HG03571 (cell line): Measurements from ENCODE around the gene ACTR5.
A peak's percentile ranks its signal among the peaks of the same experiment; 100 is the strongest.

Source experiments
- ATAC-seq: cut with Tn5 transposase; IDR thresholded peaks from one replicate; pipeline ENCODE4 v1.9.1; 2021; ENCODE audit not compliant: unreplicated experiment

ACTR5 gene

DNA sequence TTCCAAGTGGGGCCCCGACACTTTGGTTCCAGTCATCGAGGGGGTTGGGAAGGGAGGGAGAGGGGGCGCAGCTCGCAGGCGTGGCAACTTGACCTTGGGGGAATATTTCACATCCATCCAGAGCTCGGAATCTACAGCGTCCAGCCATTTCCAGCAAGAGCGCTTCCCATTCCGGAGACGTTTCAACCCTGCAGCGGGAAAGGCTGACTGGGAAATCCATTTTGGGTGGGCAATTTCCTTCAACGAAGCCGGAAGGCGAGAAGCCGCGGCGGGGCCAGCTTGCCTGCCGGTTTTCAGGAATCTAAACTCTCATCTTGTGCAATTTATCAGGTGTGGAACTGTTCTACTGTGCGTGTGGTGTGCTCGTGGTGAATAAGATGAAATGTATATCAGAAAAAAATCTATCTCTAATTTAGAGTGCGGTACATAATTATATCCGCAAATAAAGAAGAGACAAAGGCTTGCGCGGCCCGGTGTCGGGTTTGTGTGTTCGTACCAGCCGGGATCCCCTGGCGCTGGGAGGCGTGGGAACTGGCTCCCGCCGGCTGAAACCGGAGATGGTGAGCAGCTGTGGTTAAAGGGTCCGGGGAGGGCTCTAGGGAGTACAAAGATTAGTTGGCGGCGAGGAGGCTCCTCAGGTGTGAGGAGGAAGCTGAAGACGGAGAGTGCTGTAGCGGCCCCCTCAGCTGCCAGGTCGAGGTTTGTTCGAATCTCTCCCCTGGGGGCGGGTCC lies 19.2 kb upstream of the ACTR5 start:
- no peak for ATAC-seq

DNA sequence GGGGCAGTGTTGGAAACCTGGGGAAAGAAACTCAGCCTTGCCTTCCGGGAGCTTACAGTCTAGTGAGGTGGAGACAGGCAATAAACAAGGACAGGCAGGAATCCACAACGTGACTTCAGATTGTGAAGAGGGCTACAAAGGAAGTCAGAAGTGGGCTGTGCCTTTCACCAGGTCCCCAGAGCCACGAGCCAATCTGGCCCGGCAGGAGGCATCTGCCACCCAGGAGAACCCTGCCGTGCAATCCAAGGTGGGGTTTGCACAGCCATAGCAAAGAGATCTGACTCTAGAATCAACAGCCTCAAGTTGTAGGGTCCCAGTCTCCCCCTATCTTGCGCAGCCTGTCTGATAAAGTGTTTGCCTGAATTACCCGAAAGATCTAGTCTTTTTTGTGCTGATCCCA lies 18.5 kb upstream of the ACTR5 start:
- ATAC-seq, result no peak

GRCh38 chr20:38730167-38730988 lies 17.9 kb upstream of the ACTR5 start:
- ATAC-seq, result no peak

DNA sequence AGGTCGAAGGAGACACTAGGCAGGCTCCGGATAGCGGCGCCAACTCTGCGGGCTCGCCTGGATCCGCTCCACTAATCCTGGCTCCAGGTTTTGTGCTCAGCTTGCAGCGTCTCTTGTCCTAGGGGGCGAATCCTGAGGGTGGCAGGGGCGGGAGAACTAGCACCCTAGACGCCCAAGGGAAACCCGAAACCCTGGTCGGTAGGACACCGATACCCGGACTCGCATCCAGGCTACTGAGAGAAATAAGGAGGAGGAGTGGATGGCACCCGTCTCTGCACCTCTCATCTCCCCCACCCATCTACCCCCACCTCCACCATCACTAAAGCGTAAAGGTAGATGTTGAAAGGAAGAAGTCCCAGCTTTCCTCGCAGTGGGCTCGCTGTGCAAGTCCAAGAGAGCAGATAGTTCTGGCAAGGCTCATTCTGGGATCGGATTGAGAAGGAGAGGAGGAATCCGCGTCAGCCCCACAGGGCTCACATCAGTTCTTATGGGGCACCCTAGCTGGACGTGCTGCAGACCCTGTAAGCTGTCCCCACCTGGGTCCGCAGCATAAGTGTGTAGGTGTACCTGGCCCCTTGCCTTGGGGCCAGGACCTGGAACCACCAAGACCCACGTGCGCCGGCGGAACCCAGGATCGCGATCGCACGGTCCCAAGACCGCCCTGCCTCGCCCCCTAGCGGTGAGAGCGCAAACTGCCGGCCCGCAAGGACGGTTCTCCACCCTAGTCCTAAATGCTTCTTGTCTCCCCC lies 17.1 kb upstream of the ACTR5 start:
- no peak for ATAC-seq

DNA sequence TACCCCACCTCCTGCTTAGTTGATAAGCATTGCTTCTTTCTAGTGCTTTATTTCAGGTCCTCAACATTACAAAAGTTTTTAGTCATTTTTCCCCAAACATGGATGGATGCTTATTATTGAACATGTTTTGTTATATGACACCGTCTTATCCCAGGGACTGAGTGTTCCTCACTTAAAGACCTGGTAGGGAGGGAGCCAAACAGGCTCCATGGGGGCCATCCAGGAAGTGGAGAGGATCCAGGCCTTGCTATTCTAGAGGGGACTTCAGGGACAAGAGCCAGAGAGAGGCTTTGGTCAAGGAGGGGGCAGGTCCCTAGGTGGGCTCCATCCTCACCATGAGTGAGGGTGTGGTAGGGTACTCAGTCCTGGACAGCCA lies 16.5 kb upstream of the ACTR5 start:
- no peak for ATAC-seq

- no peak for ATAC-seq
Observed at GRCh38 chr20:38732981-38733380, 15.3 kb upstream of the ACTR5 start.

GRCh38 chr20:38735172-38735571 lies 13.1 kb upstream of the ACTR5 start:
- no peak for ATAC-seq

- no peak for ATAC-seq
Observed at GRCh38 chr20:38737887-38738286, 10.4 kb upstream of the ACTR5 start.

- no peak for ATAC-seq
Observed at GRCh38 chr20:38745757-38746156, 2.5 kb upstream of the ACTR5 start.

- no peak for ATAC-seq
Observed at GRCh38 chr20:38747495-38748096, 664 bp upstream of the ACTR5 start.

DNA sequence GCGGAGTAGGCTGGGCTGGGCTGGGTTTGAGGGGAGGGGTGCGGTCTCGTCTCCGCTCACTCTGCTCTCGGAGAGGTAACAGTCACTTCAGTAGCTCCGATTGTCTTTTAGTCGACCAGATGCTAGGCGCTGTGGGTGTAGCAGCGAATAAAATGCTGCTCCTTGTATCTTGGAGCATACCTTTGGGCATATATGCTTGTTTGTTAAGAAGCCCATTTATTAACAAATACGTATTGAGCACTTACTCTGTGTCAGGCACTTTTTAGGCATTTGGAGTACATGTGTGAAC lies 545 bp downstream of the ACTR5 start:
- ATAC-seq, result peak; percentile 28

- ATAC-seq, result no peak
Observed at GRCh38 chr20:38751360-38751976, 3.2 kb downstream of the ACTR5 start.

DNA sequence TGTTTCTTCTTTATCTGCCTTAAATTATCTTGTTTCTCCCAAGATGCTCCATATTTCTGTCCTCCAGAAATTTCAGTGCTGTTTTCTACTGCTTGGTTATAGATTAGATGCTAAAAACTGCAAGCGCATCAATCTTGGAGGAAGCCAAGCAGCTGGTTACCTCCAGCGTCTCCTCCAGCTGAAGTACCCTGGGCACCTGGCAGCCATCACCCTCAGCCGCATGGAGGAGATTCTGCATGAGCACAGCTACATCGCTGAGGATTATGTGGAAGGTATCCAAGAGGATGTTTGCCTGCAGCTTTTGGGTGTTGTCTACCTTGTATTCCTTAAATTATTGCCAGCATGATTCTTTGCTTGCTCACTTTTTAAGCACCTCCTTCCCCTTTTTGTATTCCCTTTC lies 3.8 kb downstream of the ACTR5 start:
- no peak for ATAC-seq

DNA sequence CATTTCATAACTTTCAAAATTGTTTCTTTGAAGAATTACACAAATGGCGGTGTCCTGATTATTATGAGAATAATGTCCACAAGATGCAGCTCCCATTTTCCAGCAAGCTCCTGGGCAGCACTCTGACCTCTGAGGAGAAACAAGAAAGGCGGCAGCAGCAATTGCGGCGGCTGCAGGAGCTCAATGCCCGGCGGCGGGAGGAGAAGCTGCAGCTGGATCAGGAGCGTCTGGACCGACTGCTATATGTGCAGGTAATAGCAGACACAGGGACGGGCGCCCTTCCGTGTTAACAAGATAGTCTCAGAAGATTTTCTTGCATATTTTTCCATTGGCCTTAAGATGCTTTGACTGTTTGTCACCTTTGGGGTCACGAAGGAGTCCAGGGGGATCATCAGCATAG lies 6.7 kb downstream of the ACTR5 start:
- ATAC-seq, result no peak

DNA sequence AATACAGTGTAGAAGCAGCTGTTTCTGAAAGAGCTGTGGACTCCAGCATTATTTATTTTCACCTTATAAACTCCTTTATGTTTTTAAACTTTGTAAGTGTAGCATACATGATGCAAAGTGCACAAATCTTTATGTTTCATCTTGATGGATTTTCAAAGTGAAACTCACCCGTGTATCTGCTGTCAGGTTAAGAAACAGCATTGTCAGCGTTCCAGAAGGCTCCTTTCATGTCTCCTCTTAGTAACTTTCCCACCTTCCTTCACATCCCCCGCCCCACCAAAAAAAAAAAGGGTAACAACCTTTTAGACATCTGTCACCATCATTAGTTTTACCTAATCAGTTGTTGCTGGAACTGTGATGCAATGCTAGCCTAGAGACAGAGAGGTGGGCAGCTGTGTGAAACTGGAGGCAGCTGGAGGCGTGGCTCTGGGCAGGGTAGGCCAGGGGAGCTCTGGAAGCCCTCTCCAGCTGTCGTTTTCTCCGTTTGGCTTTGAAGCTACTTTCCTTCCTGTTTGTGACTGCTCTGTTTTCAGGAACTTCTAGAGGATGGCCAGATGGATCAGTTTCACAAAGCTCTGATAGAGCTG lies 7.2 kb downstream of the ACTR5 start:
- ATAC-seq, result no peak

DNA sequence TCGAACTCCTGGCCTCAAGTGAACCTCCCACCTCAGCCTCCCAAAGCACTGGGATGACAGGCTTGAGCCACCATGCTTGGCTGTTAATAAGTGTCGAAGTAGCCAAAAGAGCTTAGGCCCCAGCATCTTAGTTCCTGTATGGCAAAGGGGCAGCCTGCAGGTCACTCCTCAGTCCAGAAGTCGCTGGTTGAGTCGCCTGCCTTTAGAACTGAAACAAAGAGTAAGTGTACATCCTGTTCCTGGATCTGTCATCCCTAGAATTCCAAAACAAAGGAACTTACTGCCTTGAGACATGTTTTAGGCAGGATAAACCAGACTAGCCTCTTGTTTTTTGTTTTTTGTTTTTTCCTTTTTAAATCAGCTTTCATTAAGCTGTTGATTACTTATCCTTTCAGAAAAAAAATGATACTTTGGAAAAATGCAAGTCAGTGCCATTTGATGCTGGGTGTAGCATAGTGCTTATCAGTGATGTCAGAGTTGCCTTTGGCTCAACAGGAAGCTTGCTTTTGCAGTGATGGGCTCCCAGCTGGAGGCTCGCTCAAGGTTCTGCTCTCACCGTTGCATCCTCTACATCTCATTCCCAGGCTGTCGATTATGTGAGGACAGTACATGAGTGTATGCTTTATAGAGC lies 9.0 kb downstream of the ACTR5 start:
- ATAC-seq, result no peak

- ATAC-seq, result no peak
Observed at GRCh38 chr20:38759106-38759505, 10.8 kb downstream of the ACTR5 start.

GRCh38 chr20:38760978-38761377 lies 12.7 kb downstream of the ACTR5 start:
- no peak for ATAC-seq

DNA sequence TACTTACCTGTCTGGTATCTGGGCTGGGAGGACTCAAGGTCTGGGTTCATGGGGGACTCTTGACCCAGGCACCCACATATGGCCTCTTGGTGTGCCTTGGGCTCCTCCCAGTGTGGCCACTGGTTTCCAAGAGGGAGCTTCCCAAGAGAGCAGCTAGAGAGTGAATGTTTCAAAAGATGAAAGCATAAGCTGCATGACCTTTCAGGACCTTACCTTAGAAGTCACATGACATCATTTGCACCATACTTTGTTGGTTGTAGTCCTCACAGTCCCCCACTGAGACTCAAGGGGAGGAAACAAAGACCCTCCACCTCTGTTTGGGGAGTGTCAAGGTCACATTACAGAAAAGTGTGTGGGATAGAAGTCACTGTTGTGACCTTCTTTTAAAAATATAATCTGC lies 13.9 kb downstream of the ACTR5 start:
- no peak for ATAC-seq

GRCh38 chr20:38763616-38764015 lies 15.4 kb downstream of the ACTR5 start:
- no peak for ATAC-seq
